OCI-LY3 (cell line): ENCODE results near the gene DYNC2LI1.

Source experiments
- EZH2phosphoT487 ChIP-seq: fragments of 200-600 bp; shearing (Covaris generic); IDR thresholded peaks from 2 replicates; pipeline ENCODE4 v1.6.1; 2018; ENCODE audit warnings: antibody characterized with exemption, mixed run types, low read depth
- TF ChIP-seq, protein P1 (sequence below): fragments of 200-600, 300-600 bp; sonication (generic); IDR thresholded peaks from 2 replicates; pipeline ENCODE4 v1.5.1; 2014; ENCODE audit warnings: antibody characterized with exemption, low read length, low read depth

DNA sequence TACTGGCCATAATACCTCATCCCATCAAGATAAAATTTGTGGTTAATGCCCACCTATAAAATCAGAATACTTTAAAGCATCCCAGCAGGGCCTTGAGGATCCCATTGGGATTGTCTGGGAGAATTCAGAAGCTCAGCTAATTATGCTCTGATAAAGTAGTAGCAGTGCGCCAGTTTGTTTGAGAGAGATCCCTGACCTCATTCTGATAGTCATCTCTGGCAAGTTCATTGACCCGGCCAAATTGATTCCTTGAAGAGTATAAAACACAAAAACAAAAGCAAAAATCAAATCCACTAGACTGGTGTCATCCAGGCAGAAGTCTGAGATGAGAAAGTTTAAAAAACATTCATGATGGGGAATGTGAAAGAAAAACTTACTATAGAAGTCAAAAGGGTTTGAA lies 50.7 kb downstream of the DYNC2LI1 start:
- TF ChIP-seq, protein P1, sequence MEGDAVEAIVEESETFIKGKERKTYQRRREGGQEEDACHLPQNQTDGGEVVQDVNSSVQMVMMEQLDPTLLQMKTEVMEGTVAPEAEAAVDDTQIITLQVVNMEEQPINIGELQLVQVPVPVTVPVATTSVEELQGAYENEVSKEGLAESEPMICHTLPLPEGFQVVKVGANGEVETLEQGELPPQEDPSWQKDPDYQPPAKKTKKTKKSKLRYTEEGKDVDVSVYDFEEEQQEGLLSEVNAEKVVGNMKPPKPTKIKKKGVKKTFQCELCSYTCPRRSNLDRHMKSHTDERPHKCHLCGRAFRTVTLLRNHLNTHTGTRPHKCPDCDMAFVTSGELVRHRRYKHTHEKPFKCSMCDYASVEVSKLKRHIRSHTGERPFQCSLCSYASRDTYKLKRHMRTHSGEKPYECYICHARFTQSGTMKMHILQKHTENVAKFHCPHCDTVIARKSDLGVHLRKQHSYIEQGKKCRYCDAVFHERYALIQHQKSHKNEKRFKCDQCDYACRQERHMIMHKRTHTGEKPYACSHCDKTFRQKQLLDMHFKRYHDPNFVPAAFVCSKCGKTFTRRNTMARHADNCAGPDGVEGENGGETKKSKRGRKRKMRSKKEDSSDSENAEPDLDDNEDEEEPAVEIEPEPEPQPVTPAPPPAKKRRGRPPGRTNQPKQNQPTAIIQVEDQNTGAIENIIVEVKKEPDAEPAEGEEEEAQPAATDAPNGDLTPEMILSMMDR = no peak
- TF ChIP-seq EZH2phosphoT487 = no peak
